Activated CD8-positive, alpha-beta memory T cell treated with anti-CD3 and anti-CD28 coated beads for 36 hours (primary cell): ENCODE results near the gene SPRN. TPM values are rescaled to one million over a fixed set of nuclear protein-coding genes. Genes with fewer than 3 reads are reported as not detected.
"Not testable (repeated sequence)": the region's sequence is repeated elsewhere in the genome, so short reads cannot be mapped to it uniquely, and the experiment has no call there.

ENCODE experiments used
- CTCF ChIA-PET: fragments of 350-600 bp; sonication (Branson Sonifier 250); formaldehyde crosslinking; loops from one replicate; lab custom pipeline; 2021; ENCODE audit warnings: antibody characterized with exemption; lab: Charles Lee
- POLR2A ChIA-PET: fragments of 350-600 bp; sonication (Branson Sonifier 250); formaldehyde crosslinking; loops from one replicate; lab custom pipeline; 2021; ENCODE audit warnings: antibody characterized with exemption; lab: Charles Lee
- total RNA-seq, 2 experiments: library from RNA; stranded (reverse); gene quantifications; one replicate each; pipeline ENCODE4 v1.2.3, GENCODE V29; 2021

SPRN gene
- total RNA-seq, 2 experiments from 2014 or later: not detected

- POLR2A ChIA-PET: interaction anchor here (1.1 to 1.9 kb wide), 2 partner anchors 11 to 12 kb away, joined by 3 to 5 read pairs; no protein-coding TSS in a partner anchor
These were observed 46.0 kb downstream of the SPRN start for GRCh38 chr10:133378251-133379096.

GRCh38 chr10:133377818-133378250, 46.6 kb downstream of the SPRN start:
- POLR2A ChIA-PET: interaction anchor here (1.1 to 1.9 kb wide), 2 partner anchors 11 to 13 kb away, joined by 3 to 5 read pairs; no protein-coding TSS in a partner anchor
- CTCF ChIA-PET: interaction anchor here (3.0 kb wide), 1 partner anchor 48 kb away, joined by 9 read pairs; no protein-coding TSS in a partner anchor

More at GRCh38 chr10:133378251-133379096, 46.0 kb downstream of the SPRN start:
- CTCF ChIA-PET: interaction anchor here (3.0 kb wide), 1 partner anchor 49 kb away, joined by 9 read pairs; no protein-coding TSS in a partner anchor

DNA sequence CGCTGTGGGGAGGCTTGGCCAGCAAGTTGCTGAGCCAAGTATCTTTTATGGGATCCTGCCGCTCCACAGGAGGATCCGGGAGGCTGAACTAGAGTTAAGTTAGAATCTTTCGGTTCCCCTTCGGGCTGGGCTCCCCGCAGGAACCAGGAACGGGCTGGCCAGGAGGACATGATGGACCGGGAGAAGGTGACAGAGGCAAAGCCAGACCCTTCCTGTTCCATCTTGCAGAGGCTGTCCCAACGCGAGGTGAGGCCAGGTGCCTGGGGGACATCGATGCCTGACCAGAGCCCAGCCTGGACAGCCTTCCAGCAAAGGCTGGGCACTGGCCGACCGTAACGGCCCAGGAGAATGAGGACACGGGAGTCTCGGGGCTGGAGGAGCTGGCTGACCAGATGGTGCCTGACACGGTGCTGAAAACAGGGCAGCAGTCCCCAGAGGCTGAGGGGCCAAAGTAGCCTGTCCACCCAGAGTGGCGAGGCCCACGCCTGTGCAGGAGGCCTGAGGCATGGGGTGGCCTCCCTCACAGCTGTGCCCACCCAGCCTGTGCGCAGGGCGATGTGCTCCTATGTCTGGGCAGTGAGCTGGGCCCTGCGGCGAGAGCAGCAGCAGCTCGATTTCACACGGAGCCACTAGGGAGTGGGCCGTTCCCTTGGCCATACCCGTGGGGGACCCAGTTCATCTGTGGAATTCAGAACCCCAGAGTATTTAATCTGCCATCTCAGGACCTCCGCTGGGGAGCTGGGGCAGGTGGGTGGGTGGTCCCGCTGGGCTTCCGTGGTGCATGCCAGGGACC, 47.2 kb downstream of the SPRN start:
- ChIA-PET CTCF (interaction anchor here (3.0 kb wide), 1 partner anchor 48 kb away, joined by 9 read pairs; no protein-coding TSS in a partner anchor), POLR2A (no interaction called here)

DNA sequence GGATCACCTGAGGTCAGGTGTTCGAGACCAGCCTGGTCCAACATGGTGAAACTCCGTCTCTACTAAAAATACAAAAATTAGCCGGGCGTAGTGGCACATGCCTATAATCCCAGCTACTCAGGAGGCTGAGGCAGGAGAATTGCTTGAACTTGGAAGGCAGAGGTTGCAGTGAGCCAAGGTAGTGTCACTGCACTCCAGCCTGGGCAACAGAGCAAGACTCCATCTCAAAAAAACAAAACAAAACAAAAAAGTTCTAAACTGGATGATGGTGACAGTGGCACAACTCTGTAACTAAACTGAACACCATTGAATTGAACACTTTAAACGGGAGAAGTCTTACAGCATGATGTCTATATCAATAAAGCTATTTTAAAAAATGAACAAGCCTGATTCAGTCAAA, 48.2 kb downstream of the SPRN start:
- CTCF ChIA-PET: not testable (repeated sequence)

DNA sequence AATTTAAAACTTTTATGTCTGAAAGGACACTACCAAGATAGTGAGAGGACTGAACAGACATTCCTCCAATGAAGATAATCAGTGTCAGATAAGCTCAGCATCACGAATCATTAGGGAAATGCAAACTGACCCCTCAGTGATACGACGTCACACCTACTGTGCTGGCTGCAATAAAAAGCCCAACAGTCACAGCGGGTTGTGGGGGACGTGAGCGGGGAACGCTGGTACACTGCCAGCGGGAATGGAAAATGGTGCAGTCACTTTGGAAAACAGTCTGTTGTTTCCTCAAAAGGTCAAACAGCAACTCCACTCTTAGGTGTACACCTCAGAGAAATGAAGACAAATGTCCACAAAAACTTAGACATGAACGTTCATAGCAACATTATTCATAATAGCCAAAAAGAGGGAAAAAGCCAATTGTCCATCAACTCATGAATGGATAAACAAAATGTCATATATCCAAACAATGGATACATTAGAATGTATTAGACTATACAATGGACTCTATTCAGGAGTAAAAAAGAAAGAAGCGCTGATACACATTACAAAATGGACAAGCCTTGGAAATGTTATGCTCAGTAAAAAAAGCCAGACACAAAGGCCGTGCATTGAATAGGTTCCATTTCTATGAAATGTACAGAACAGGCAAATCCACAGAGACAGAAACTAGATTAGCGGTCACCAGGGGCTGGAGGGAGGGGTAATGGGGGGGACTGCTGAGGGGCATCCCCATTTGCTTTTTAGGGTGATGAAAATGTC, 48.9 kb downstream of the SPRN start:
- ChIA-PET CTCF (no interaction called here), POLR2A (no interaction called here)

More for the DNA sequence above, 48.2 kb downstream of the SPRN start:
- POLR2A ChIA-PET: not testable (repeated sequence)

- ChIA-PET CTCF (interaction anchor here (1.3 kb wide), 1 partner anchor 44 kb away, joined by 4 read pairs; no protein-coding TSS in a partner anchor), POLR2A (interaction anchor here (0.6 kb wide), 1 partner anchor 9 kb away, joined by 3 read pairs; no protein-coding TSS in a partner anchor)
These were observed 51.0 kb downstream of the SPRN start, which contains the start of gene ECHS1 for GRCh38 chr10:133373174-133374090. TSS of gene ECHS1 (minus strand) at chr10:133373354. CDS start at chr10:133373333, 21 bp downstream.

DNA sequence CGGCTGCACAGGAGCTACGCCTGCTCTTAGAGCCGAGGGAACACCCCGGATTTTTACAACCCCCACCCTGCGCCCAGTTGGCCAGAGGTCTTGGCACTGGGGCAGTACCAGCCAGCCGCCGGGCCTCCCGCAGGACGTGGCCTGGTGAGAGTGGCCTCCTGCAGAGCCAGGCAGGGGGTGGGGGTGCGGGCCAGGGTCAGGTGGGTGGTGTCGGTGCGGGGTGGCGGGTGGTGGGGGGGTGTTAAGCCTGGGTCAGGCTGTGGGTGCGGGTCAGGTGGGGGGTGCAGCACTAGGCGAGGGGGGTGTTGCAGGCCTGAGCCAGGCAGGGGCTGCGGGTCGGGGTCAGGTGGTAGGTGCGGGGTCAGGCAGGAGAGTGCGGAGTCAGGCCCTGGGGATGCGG, 51.9 kb downstream of the SPRN start:
- POLR2A ChIA-PET: no interaction called here

More for the DNA sequence above, 51.9 kb downstream of the SPRN start:
- CTCF ChIA-PET: interaction anchor here (1.3 kb wide), 1 partner anchor 43 kb away, joined by 4 read pairs; no protein-coding TSS in a partner anchor

Other genes starting within 250 kb of the SPRN start
- not detected for gene UTF1, start 194.4 kb downstream of the SPRN start, total RNA-seq
- not detected for gene VENTX, start 186.8 kb downstream of the SPRN start, total RNA-seq
- gene ADAM8, start 147.8 kb downstream of the SPRN start, total RNA-seq: 10 to 100 TPM; 68.5 to 70.1 TPM
- 10 to 100 TPM; 59.3 to 69.1 TPM for gene TUBGCP2, start 115.8 kb downstream of the SPRN start, total RNA-seq
- gene ZNF511, start 115.7 kb downstream of the SPRN start, total RNA-seq: 10 to 100 TPM; 80.8 to 82.5 TPM
- not detected for gene CALY, start 87.7 kb downstream of the SPRN start, total RNA-seq
- gene PRAP1, start 77.3 kb downstream of the SPRN start, total RNA-seq: not detected
- gene FUOM, start 66.6 kb downstream of the SPRN start, total RNA-seq: 10 to 100 TPM; 31.2 to 33.7 TPM
- gene ECHS1, start 51.3 kb downstream of the SPRN start, total RNA-seq: 10 to 100 TPM; 69.6 to 73.5 TPM
- 1 to 10 TPM; 5.2 to 5.6 TPM for gene PAOX, start 45.4 kb downstream of the SPRN start, total RNA-seq
- 10 to 100 TPM; 54.2 to 54.7 TPM for gene MTG1, start 30.5 kb downstream of the SPRN start, total RNA-seq
- gene SCART1, start 29.3 kb upstream of the SPRN start, total RNA-seq: 1 to 10 TPM in 1 of 2 experiments, under 1 TPM in 1; 0.93 to 1.3 TPM
- gene CYP2E1, start 102.7 kb upstream of the SPRN start, total RNA-seq: under 1 TPM in 1 of 2 experiments, not detected in 1; 0.44 TPM
- 1 to 10 TPM; 1.3 to 1.7 TPM for gene SYCE1, start 141.0 kb upstream of the SPRN start, total RNA-seq
- not detected for gene FRG2B, start 202.2 kb upstream of the SPRN start, total RNA-seq